Esophagus squamous epithelium (tissue), 4 donors: ENCODE data around the gene CD300LG.

Source experiments
- POLR2A ChIP-seq, 4 donors: fragments of 450-650 bp; IDR thresholded peaks; one replicate each; pipeline ENCODE4 v1.6.1; 2017; ENCODE audit warnings: antibody characterized with exemption in 4 of 4, mild to moderate bottlenecking in 4 of 4, moderate library complexity in 3 of 4
- TF ChIP-seq, protein P1 (sequence below), 6 experiments: fragments of 450-650 bp in 4 of 6; fragments of 200-600 bp in 2 of 6; sonication (generic) in 2 of 6; IDR thresholded peaks; one replicate each; pipeline ENCODE4 v1.5.1; 2016 to 2019; ENCODE audit warnings: antibody characterized with exemption in 6 of 6, mild to moderate bottlenecking in 4 of 6, moderate library complexity in 4 of 6

DNA sequence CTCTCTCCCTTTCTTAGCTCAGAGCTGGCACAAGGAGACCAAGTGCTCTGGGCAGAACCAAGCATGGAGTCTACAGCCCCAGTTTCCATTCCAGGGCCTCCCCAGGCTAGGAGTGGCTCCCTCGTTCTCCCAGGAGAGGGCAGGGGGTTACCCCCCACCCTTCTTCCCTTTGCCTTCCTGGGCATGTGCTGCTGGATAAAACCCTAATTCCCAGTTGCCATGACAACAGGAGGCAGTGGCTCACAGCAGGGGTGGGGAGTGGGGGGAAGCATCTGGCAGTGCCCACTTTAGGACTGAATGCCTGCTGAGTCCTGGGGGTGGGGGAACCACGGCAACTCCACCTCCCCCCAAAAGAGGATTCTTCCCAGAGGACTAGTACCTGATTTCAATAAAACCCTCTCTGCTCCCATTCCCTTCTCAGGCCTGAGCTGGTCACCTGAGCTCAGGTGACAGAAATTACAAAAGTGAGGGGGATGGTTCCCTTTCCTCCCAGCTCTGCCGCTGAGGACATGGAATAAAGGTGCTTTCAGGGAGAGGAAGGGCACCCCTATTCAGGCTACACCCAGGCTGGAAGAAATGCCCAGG, 58.5 kb downstream of the CD300LG start:
- TF ChIP-seq, protein P1, sequence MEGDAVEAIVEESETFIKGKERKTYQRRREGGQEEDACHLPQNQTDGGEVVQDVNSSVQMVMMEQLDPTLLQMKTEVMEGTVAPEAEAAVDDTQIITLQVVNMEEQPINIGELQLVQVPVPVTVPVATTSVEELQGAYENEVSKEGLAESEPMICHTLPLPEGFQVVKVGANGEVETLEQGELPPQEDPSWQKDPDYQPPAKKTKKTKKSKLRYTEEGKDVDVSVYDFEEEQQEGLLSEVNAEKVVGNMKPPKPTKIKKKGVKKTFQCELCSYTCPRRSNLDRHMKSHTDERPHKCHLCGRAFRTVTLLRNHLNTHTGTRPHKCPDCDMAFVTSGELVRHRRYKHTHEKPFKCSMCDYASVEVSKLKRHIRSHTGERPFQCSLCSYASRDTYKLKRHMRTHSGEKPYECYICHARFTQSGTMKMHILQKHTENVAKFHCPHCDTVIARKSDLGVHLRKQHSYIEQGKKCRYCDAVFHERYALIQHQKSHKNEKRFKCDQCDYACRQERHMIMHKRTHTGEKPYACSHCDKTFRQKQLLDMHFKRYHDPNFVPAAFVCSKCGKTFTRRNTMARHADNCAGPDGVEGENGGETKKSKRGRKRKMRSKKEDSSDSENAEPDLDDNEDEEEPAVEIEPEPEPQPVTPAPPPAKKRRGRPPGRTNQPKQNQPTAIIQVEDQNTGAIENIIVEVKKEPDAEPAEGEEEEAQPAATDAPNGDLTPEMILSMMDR (IDR thresholded peaks at IDR 0.05) = no peak
- no peak for TF ChIP-seq POLR2A (IDR thresholded peaks at IDR 0.05)
